ENCODE results near the gene GPC6.

The GPC6 gene

GRCh38 chr13:93534181-93534700 is 307.6 kb downstream of the GPC6 start:
- no peak overlapping the region for H3K27ac ChIP-seq
- no peak overlapping the region for H3K4me3 ChIP-seq

- Histone ChIP-seq H3K27ac (no peak overlapping the region), H3K4me3 (no peak overlapping the region)
These were observed 308.6 kb downstream of the GPC6 start for GRCh38 chr13:93535251-93535650.

DNA sequence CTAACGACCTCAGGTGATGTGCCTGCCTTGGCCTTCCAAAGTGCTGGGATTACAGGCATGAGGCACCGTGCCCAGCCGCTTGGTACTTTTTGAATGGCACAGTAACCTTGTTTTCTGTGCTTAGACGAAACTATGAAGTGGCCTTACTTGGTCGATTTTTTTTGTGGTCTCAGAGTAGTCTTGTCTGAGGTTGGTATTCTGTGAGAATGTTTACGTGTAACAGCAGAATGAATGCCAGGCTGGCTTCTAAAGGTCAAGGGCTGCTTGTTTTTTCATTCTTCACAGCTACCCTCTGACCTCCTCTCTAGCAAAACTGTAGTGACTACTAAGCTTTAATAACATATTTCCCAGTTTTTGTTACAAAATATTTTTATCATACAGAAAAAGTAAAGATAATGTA is 313.3 kb downstream of the GPC6 start:
- no peak overlapping the region for H3K27ac ChIP-seq

DNA sequence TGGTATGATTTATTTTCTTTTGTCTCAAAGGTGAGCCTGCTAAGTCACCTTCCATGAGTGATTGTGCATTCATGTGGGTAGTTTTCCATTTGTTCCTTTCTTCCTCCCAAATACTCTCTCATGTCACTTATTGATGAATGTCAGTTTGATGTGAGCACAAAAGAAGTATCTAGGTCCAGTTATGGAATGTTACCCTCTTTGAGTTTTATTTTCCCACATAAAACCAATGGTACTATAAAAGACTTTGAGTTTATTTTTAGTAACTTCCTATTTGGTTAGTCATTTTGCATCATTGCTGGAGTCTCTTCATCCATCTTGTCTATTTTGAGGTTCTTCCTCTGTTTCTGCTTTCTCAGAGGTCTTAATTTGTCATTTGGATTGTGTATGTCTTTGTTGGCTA is 321.3 kb downstream of the GPC6 start:
- H3K4me3 ChIP-seq: no peak overlapping the region
- no peak overlapping the region for H3K27ac ChIP-seq

More for the DNA sequence above, 313.3 kb downstream of the GPC6 start:
- H3K4me3 ChIP-seq: no peak overlapping the region

GRCh38 chr13:93549326-93550005 is 322.9 kb downstream of the GPC6 start:
- H3K27ac ChIP-seq: no peak overlapping the region
- H3K4me3 ChIP-seq: no peak overlapping the region

DNA sequence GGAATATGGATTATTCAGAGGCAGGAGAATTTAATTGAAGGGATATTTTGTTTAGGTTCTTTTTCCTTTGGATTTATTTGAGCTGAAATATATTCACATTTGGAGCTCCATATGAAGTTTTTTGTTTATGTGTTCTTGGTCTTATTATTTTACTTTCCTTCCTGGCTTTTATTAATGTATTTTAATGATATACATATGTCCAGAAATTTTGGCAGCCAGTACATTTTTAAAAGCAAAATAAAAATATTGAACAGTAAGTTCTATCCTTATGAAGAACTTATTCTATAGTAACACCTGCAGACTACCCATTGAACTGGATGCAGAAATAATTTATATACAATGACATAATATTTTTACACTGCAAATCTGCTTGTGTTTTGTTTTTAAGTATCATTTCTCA is 323.6 kb downstream of the GPC6 start:
- no peak overlapping the region for H3K27ac ChIP-seq
- H3K4me3 ChIP-seq: no peak overlapping the region

- no peak overlapping the region for H3K27ac ChIP-seq
- no peak overlapping the region for H3K4me3 ChIP-seq
These were observed 326.0 kb downstream of the GPC6 start for GRCh38 chr13:93552596-93552995.

GRCh38 chr13:93554514-93554913 is 327.9 kb downstream of the GPC6 start:
- Histone ChIP-seq H3K27ac (no peak overlapping the region), H3K4me3 (no peak overlapping the region)

DNA sequence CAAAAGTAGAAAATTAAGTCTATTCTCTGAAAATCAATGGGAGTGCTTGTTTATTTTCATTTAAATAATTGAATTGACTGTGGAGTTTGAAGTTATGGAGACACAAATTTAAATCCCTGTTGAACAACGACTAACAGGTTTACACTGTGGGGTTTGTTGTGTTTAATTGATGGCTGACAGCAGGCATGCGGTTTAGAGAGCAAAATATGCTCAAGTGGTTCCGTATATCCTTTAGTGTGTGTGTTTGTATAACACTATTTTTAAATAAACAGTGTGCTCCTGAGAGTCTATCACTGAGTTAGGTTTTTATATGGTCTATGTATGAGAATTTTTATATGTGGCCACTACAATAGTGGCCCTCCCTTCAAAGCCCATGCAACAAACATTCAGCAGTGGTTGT is 332.0 kb downstream of the GPC6 start:
- H3K27ac ChIP-seq: no peak overlapping the region
- H3K4me3 ChIP-seq: no peak overlapping the region

DNA sequence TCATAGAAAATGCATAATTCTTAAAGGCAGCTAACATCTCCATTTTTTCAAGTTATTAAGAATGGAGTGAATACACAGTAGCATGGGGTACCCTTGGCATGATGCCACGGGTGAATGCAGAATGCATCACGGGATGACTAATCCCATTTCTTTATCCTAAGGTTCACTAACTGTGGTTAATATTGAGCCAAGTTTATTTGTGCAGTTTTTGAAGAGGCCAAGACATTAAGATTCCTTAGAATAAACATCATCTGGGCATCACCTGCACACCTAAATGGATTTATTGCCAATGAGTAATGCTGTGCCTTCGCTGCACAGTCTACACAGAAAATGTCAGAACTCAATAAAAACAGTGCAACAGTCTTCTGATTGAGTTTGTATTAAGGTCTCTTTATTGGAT is 333.1 kb downstream of the GPC6 start:
- no peak overlapping the region for H3K27ac ChIP-seq
- no peak overlapping the region for H3K4me3 ChIP-seq

DNA sequence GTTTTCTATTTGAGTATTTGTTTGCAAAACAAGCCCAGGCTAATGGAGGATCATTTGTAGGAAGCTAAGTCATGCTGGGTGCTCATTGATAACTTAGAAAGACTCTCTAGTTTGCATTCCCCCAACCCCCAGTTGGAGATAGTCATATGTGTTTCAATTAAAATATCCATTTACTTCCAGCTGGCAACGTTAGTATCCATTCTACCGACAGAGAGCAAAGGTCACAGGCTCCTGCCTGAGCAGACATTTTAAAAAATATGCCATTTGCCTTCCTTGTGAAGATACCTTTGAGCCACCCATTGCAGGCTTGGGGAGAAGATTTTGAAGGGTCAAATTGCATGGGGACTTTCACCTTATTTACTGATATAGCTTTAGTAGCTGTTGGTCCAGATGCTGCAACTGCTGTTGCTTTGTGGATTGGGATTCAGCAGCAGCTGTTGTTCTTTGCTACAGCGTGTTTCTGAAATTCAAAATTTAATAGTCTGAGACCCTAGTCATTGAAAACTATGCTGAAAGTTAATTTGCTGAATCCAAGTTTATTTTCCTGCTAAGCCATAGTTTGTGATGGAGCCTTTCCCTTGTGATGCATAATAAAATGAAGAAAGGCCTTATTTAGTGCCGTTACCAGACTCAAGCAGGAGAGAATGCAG is 335.1 kb downstream of the GPC6 start:
- Histone ChIP-seq H3K27ac (no peak overlapping the region), H3K4me3 (no peak overlapping the region)

- Histone ChIP-seq H3K4me3 (no peak overlapping the region), H3K27ac (no peak overlapping the region)
These were observed 336.1 kb downstream of the GPC6 start for GRCh38 chr13:93562676-93563075.

DNA sequence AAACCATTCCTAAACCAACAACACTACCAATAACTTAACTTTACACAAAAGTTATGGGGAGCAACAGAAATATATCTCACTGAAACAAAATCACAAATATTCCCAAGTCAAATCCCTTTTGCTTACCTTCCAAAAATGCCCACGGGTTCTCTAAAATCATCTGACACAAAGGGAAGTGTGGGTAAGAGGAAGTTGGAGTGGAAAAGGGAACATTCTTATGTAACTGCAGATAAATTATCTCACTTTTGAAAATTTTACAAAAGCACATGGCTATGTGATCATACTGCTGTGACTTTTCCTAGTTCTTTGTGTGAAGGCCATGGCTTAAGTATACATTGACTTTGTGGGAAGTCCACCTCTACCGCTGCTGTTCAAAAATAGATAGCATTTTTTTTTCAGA is 350.5 kb downstream of the GPC6 start:
- Histone ChIP-seq H3K4me3 (no peak overlapping the region), H3K27ac (no peak overlapping the region)

GRCh38 chr13:93589788-93590187 is 363.2 kb downstream of the GPC6 start:
- Histone ChIP-seq H3K27ac (no peak overlapping the region), H3K4me3 (no peak overlapping the region)

DNA sequence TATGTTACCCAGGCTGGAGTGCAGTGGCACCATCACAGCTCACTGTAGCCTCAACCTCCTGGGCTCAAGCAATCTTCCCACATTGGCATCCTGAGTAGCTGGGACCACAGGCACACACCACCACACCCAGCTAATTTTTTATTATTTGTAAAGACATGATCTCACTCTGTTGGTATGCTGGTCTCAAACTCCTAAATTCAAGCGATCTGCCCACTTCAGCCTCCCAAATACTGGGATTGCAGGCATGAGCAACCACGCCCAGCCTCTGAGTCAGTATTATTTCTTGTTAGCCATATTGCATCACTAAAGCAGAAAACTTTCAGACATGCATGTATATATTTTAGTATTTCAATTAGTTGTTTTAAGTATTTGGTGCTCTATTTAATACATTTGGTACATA is 376.4 kb downstream of the GPC6 start:
- Histone ChIP-seq H3K27ac (no peak overlapping the region), H3K4me3 (no peak overlapping the region)

GRCh38 chr13:93614776-93615175 is 388.2 kb downstream of the GPC6 start:
- H3K27ac ChIP-seq: no peak overlapping the region

DNA sequence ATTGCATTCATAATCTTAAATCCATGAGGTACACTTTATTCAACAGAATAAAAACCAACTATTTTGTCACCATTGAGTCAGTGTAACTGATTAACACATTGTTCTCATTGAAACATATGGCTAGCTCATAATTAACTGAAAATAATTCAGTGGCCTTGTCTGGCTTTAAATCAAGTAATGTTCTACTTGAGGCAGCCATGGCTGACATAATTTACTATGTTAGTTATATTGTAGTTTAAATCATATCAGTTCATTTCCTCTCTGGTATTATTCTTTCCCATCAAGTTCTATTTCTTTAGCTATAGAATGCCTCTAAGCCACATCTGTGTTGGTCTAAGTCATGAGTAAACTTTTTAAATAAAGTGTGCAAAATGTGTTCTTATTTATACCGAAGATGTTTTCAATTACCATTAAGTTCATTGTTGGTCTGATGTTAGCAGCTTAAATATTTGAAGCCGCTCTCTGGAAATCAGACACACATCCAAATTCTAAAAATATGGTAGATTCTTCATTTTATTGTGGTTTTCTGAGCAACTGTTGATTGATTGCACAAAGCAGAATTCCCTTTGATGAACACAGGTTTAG is 393.7 kb downstream of the GPC6 start:
- Histone ChIP-seq H3K4me3 (no peak overlapping the region), H3K27ac (no peak overlapping the region)

More at GRCh38 chr13:93614776-93615175, 388.2 kb downstream of the GPC6 start:
- H3K4me3 ChIP-seq: no peak overlapping the region

GRCh38 chr13:93621051-93621450 is 394.4 kb downstream of the GPC6 start:
- H3K4me3 ChIP-seq: no peak overlapping the region

DNA sequence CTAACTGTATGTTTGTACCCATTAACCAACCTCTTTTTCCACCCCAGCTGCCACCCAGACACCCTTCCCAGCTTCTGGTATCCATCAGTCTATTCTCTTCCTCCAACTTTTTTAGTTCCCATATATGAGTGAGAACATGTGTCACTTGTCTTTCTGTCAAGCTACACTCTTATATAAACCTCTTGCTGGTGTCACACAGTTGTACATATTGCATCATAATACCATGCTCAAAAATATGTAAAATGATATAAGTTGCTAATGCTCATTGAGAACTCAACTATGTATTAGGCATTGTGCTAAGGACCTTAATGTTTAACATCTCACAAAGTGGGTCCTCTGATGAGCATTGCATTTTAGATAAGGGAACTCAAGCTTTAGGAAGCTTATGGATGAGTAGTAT is 395.4 kb downstream of the GPC6 start:
- Histone ChIP-seq H3K4me3 (no peak overlapping the region), H3K27ac (no peak overlapping the region)

More at GRCh38 chr13:93621051-93621450, 394.4 kb downstream of the GPC6 start:
- no peak overlapping the region for H3K27ac ChIP-seq

- Histone ChIP-seq H3K4me3 (no peak overlapping the region), H3K27ac (no peak overlapping the region)
These were observed 397.7 kb downstream of the GPC6 start for GRCh38 chr13:93624311-93624777.

GRCh38 chr13:93625536-93625935 is 398.9 kb downstream of the GPC6 start:
- no peak overlapping the region for H3K4me3 ChIP-seq
- H3K27ac ChIP-seq: no peak overlapping the region

Data from skin epidermis (tissue), 12 donors.